IPS-NIHi7 (cell line): ENCODE data around the gene TWF2.

ENCODE experiments used
- DNase-seq: peaks from one replicate; pipeline ENCODE4 v3.0.0; 2012; ENCODE audit warnings: mixed read lengths; ENCODE audit errors: extremely low spot score

TWF2 gene

GRCh38 chr3:52182196-52182595 lies 56.8 kb downstream of the TWF2 start:
- DNase-seq, result no peak

- DNase-seq, result no peak
Measured at GRCh38 chr3:52181543-52181942, 57.4 kb downstream of the TWF2 start.
